GM12891 (cell line): ENCODE measurements around the gene AP3M1.

Source experiments
- PAX5 ChIP-seq: IDR thresholded peaks from 2 replicates; pipeline ENCODE4 v1.6.1; 2011; ENCODE audit warnings: low read length, moderate library complexity, mild to moderate bottlenecking; ENCODE audit not compliant: insufficient read depth, severe bottlenecking
- POLR2A ChIP-seq: IDR thresholded peaks from 2 replicates; pipeline ENCODE4 v1.6.1; 2011; ENCODE audit warnings: low read depth, low read length, control low read depth
- POLR2AphosphoS5 ChIP-seq: IDR thresholded peaks from 2 replicates; pipeline ENCODE4 v1.6.1; 2011; ENCODE audit warnings: low read depth, low read length, control low read depth
- POU2F2 ChIP-seq: IDR thresholded peaks from 2 replicates; pipeline ENCODE4 v1.6.1; 2011; ENCODE audit warnings: low read depth, mild to moderate bottlenecking, control low read depth, low read length, moderate library complexity
- SPI1 ChIP-seq: IDR thresholded peaks from 2 replicates; pipeline ENCODE4 v1.6.1; 2011; ENCODE audit warnings: low read depth, low read length, control low read depth
- TAF1 ChIP-seq: IDR thresholded peaks from 2 replicates; pipeline ENCODE4 v1.6.1; 2011; ENCODE audit warnings: low read depth, low read length, control low read depth

GRCh38 chr10:74176380-74177139, 25.9 kb upstream of the AP3M1 start:
- TF ChIP-seq POLR2A = peak; percentile 81; the same call in 1 of the 2 replicates
- peak; percentile 76 for TF ChIP-seq TAF1
- TF ChIP-seq POLR2AphosphoS5 = peak; percentile 70; the same call in 1 of the 2 replicates
- TF ChIP-seq POU2F2 = no peak
- TF ChIP-seq SPI1 = no peak
- no peak for TF ChIP-seq PAX5
